Dedifferentiated amniotic fluid mesenchymal stem cell (primary cell): ENCODE results near the gene MAFG.

Experiments
- DNase-seq: peaks from one replicate; pipeline ENCODE4 v3.0.0-alpha.2; 2016; ENCODE audit errors: extremely low spot score

The MAFG gene

GRCh38 chr17:81898029-81898866 lies 29.3 kb downstream of the MAFG start:
- DNase-seq = peak; percentile 39

- no peak for DNase-seq
These were observed 32.1 kb downstream of the MAFG start for GRCh38 chr17:81895400-81895799.

- DNase-seq = no peak
These were observed 36.3 kb downstream of the MAFG start for GRCh38 chr17:81891303-81891552.

GRCh38 chr17:81890447-81891302 lies 36.9 kb downstream of the MAFG start:
- DNase-seq = no peak

GRCh38 chr17:81889602-81890001 lies 37.9 kb downstream of the MAFG start:
- DNase-seq = no peak

GRCh38 chr17:81888988-81889595 lies 38.4 kb downstream of the MAFG start:
- DNase-seq = no peak

GRCh38 chr17:81888105-81888987 lies 39.2 kb downstream of the MAFG start:
- no peak for DNase-seq

GRCh38 chr17:81885869-81886548 lies 41.5 kb downstream of the MAFG start:
- no peak for DNase-seq

GRCh38 chr17:81885454-81885853 lies 42.1 kb downstream of the MAFG start:
- no peak for DNase-seq

- no peak for DNase-seq
These were observed 42.6 kb downstream of the MAFG start for GRCh38 chr17:81884968-81885367.

- no peak for DNase-seq
These were observed 43.0 kb downstream of the MAFG start for GRCh38 chr17:81884520-81884919.

- DNase-seq = no peak
These were observed 48.4 kb downstream of the MAFG start for GRCh38 chr17:81879121-81879520.

GRCh38 chr17:81878294-81878693 lies 49.2 kb downstream of the MAFG start:
- DNase-seq = no peak

- DNase-seq = no peak
These were observed 50.0 kb downstream of the MAFG start for GRCh38 chr17:81877569-81877968.

- peak; percentile 81 for DNase-seq
These were observed 55.9 kb downstream of the MAFG start for GRCh38 chr17:81871387-81872230.

GRCh38 chr17:81870981-81871386 lies 56.6 kb downstream of the MAFG start, which contains the start of gene ARHGDIA:
TSS of gene ARHGDIA (minus strand) at chr17:81871337. CDS start at chr17:81869930, 1,407 bp downstream.
- DNase-seq = no peak

- no peak for DNase-seq
These were observed 57.2 kb downstream of the MAFG start for GRCh38 chr17:81870131-81870980.

GRCh38 chr17:81869221-81870130 lies 58.1 kb downstream of the MAFG start:
- no peak for DNase-seq
